ENCODE results near the gene ARHGAP29. TPM values are rescaled to one million over a fixed set of nuclear protein-coding genes. Genes with fewer than 3 reads are reported as not detected.

ARHGAP29 gene
- total RNA-seq, 3 donors from 2014 or later: 49.1 to 88.0 (median 70.8) TPM

GRCh38 chr1:94273111-94273510, 35.7 kb upstream of the ARHGAP29 start:
- no peaks in the 10 kb centered on the region for H3K4me1 ChIP-seq
- intact Hi-C loops (cut with DNase I; ENCODE audit: low total_unique reads): no loop called here

GRCh38 chr1:94272388-94272787, 35.0 kb upstream of the ARHGAP29 start:
- Histone ChIP-seq H3K27me3 (no peaks in the 10 kb centered on the region), H3K36me3 (no peaks in the 10 kb centered on the region), H3K27ac (no peak overlapping the region), H3K4me3 (no peak overlapping the region), H3K4me1 (no peaks in the 10 kb centered on the region), H3K9me3 (no peaks in the 10 kb centered on the region)
- DNase-seq (ENCODE audit: low spot score in 2 of 2): no peak
- intact Hi-C loops (cut with DNase I; ENCODE audit: low total_unique reads): no loop called here
- no peak for TF ChIP-seq CTCF (IDR thresholded peaks at IDR 0.05)
- TF ChIP-seq POLR2A (IDR thresholded peaks at IDR 0.05): no peak
- no peak for TF ChIP-seq POLR2AphosphoS5 (IDR thresholded peaks at IDR 0.05)

More at GRCh38 chr1:94273111-94273510, 35.7 kb upstream of the ARHGAP29 start:
- H3K27me3 ChIP-seq: no peaks in the 10 kb centered on the region
- no peaks in the 10 kb centered on the region for H3K36me3 ChIP-seq
- no peak for DNase-seq (ENCODE audit: low spot score in 2 of 2)
- peak overlapping the region in 1 of 2 donors; percentile 21 for H3K27ac ChIP-seq
- TF ChIP-seq POLR2A (IDR thresholded peaks at IDR 0.05) (no peak), POLR2AphosphoS5 (IDR thresholded peaks at IDR 0.05) (no peak), CTCF (IDR thresholded peaks at IDR 0.05) (no peak)
- H3K9me3 ChIP-seq: no peaks in the 10 kb centered on the region
- H3K4me3 ChIP-seq: no peak overlapping the region

GRCh38 chr1:94271373-94271772, 34.0 kb upstream of the ARHGAP29 start:
- Histone ChIP-seq H3K36me3 (no peaks in the 10 kb centered on the region), H3K27ac (no peak overlapping the region), H3K27me3 (no peaks in the 10 kb centered on the region), H3K4me1 (no peaks in the 10 kb centered on the region), H3K4me3 (no peak overlapping the region), H3K9me3 (no peaks in the 10 kb centered on the region)
- intact Hi-C loops (cut with DNase I; ENCODE audit: low total_unique reads): no loop called here
- TF ChIP-seq POLR2AphosphoS5 (IDR thresholded peaks at IDR 0.05): no peak
- TF ChIP-seq POLR2A (IDR thresholded peaks at IDR 0.05): no peak
- TF ChIP-seq CTCF (IDR thresholded peaks at IDR 0.05): no peak
- no peak for DNase-seq (ENCODE audit: low spot score in 2 of 2)

GRCh38 chr1:94270801-94271203, 33.4 kb upstream of the ARHGAP29 start:
- DNase-seq (ENCODE audit: low spot score in 2 of 2): no peak

GRCh38 chr1:94269921-94270320, 32.5 kb upstream of the ARHGAP29 start:
- intact Hi-C loops (cut with DNase I; ENCODE audit: low total_unique reads): no loop called here
- DNase-seq (ENCODE audit: low spot score in 2 of 2): no peak
- TF ChIP-seq POLR2A (IDR thresholded peaks at IDR 0.05) (no peak), CTCF (IDR thresholded peaks at IDR 0.05) (no peak)
- H3K27ac ChIP-seq: no peak overlapping the region
- no peaks in the 10 kb centered on the region for H3K4me1 ChIP-seq
- H3K27me3 ChIP-seq: no peaks in the 10 kb centered on the region
- no peak overlapping the region for H3K4me3 ChIP-seq
- H3K36me3 ChIP-seq: no peaks in the 10 kb centered on the region
- H3K9me3 ChIP-seq: no peaks in the 10 kb centered on the region

More at GRCh38 chr1:94270801-94271203, 33.4 kb upstream of the ARHGAP29 start:
- Histone ChIP-seq H3K27me3 (no peaks in the 10 kb centered on the region), H3K9me3 (no peaks in the 10 kb centered on the region), H3K36me3 (no peaks in the 10 kb centered on the region), H3K4me3 (no peak overlapping the region), H3K27ac (no peak overlapping the region), H3K4me1 (no peaks in the 10 kb centered on the region)
- TF ChIP-seq POLR2AphosphoS5 (IDR thresholded peaks at IDR 0.05): no peak
- no peak for TF ChIP-seq CTCF (IDR thresholded peaks at IDR 0.05)
- intact Hi-C loops (cut with DNase I; ENCODE audit: low total_unique reads): no loop called here
